Dedifferentiated amniotic fluid mesenchymal stem cell (primary cell): ENCODE data around the gene GRM2.
A peak's percentile ranks its signal among the peaks of the same experiment; 100 is the strongest.

Experiments
- DNase-seq: peaks from one replicate; pipeline ENCODE4 v3.0.0-alpha.2; 2016; ENCODE audit errors: extremely low spot score

Gene GRM2

GRCh38 chr3:51706788-51707731, at the start of gene GRM2:
Gene GRM2 (plus strand): TSS chr3:51707068. CDS start chr3:51708984, 1,916 bp downstream.
- DNase-seq, result peak; percentile 54

- no peak for DNase-seq
These were observed 49.6 kb upstream of the GRM2 start for GRCh38 chr3:51657234-51657633.

GRCh38 chr3:51659942-51660341, 46.9 kb upstream of the GRM2 start:
- no peak for DNase-seq

DNA sequence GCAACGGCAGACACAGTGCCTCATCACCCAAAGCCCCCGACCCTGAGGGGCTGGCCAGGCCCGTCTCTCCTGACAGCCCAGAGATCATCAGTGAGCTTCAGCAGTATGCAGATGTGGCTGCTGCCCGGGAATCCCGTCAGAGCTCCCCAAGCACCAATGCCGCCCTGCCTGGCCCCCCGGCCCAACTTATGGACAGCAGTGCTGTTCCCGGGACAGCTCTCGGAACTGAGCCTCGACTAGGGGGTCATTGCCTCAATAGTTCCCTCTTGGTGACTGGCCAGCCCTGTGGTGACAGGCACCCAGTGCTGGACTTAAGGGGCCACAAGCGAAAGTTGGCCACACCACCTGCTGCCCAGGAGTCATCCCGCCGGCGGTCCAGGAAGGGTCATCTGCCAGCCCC, 44.4 kb upstream of the GRM2 start:
- DNase-seq, result no peak

- no peak for DNase-seq
These were observed 38.1 kb upstream of the GRM2 start for GRCh38 chr3:51668756-51669155.

- DNase-seq, result peak; percentile 73
These were observed 37.4 kb upstream of the GRM2 start for GRCh38 chr3:51669241-51670052.

DNA sequence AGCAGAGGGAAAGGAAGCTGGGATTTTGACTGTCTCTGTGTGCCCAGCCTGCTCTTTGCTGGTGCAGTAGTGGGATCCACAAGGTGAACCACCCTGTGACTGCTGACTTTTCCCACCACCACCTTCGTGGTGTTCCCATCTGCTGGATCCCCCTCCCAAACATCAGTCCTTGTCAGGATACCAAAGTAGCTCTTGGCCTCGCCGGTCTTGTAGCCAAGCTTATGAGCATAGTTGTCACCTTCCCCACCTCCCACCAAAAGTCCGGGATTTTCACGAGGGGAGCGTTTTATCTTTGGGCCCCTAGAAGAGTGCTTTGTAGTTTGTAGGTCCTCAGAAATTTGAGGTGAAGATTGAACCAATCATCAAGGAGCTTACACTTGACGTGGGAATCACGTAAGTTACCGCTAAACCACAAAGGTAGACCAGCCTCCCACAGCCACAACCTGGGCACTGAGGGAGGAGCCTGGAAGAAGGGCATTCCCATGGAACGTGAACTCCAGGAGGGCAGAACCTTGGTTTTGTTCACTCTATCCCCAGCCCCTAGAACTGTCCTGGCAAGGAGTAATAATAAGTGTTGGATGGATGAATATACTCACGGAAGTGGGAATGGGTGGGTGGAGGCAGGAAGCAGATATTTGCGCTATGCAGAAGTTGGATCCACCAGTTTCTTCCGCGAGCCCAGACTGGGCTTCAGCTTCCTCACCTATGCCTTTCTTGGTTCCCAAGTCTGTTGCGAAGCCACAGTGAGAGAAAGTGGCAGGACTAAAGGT, 36.6 kb upstream of the GRM2 start:
- DNase-seq, result no peak

DNA sequence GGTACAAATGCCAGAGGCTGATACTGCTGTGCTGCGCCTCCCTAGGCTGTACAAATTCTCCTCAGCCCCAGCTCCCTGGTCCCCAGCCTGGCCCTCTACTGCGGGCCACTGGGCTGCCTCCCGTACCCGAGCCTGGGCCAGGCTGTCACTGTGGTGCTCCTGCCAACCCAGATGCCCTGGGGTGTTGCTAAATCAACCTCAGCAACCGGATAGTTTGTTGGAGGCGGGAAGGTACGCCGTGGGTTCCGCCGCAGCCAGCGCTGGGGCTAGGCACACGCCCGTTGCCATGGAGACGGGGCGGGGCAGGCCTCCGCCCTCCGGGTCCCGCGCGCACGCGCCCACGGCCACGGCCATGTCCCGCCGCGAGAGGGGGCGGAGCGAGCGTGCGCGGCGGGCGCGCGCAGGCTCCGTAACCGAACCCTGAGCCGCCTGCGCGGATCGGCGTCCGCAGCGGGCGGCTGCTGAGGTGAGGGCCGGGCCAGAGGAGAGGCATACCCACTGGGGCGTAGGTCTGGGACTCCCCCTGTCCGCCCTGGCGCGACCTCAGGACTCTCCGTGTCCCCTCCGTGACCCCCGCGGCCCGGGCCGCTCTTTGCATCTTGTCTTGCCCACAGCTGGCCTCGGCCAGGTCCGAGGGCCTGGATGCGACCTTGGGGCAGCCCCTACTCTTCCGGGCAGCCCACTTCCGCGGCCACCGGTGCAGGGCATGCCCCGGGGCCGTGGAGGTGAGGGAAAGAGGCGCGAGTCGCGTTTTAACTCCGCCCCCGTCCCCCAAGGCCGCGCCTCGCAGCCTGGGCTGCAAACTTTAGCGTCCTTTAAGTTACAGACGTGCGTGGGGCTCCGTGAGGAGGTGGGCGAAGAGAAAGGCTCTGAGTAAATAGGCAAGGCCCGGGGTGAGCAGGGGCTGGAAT, 35.8 kb upstream of the GRM2 start, which contains the start of gene TEX264:
Gene TEX264 (plus strand): TSS at position 430 of the 911 bp plus-strand sequence. CDS start 3,053 bp downstream, outside the sequence.
- DNase-seq, result peak; percentile 75

DNA sequence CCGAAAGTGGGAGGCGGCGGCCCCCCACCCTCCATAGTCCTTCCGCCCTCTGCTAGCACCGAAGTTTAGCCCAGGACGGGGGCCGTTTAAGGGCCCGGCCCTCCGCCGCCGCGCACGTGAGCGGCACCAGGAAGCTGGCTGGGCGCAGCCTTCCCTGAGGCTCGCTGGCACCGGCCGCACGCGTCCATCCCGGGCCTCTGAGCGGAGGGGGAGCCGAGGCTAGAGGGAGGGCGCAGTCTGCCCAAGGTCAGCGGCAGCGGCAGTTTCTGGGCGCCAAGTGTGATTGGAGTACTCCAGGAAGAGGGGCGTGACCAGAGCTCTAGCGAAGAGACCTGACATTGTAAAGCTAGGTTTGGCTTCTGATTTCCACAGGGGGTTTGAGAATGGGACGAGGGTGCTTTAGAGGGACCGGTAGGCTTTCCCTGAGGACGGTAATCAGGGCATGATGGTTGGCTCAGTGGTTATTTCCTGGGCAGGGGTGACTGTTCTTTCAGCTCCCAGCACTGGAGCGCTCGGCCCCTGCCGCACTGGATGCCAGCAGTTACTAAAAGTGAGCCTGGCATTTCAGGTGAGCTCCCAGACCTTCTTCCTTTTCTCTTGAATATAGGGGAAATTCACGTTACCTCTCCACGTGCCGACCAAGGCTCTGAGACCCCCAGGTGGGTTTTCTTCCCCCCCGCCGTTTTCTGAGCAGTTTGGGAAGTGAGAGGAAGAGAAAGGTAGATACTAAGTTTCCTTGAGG, 35.0 kb upstream of the GRM2 start:
- DNase-seq, result peak; percentile 33

DNA sequence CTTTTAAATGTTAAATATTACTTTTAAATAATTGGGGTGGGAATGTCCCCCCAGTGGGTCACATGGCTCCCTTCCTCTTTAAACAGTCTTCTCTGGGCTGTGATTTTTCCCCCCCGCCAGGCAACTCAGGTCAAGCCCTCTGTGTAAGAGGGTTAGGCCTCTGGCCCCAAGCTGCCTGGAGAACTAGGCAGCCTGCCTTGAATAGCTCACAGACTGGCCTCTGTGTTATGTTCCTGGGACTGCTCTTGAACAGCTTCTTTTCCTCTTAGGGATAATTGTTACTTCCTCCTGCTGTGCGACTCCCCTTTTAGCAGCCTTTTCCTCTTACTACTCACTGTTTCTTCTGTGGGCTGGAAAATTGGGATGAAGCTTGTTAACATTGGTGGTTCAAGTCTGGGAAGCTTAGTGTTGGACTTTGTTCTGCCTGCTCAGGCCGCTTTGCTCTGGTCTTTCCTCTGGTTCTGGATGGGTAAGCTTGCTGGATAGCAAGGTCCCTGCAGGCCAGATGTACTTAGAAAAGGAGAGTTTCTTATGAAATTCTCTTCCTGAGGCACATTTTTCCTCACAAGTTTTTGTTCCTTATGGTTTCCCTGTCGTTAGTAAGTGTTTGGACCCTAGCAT, 33.6 kb upstream of the GRM2 start:
- no peak for DNase-seq

DNA sequence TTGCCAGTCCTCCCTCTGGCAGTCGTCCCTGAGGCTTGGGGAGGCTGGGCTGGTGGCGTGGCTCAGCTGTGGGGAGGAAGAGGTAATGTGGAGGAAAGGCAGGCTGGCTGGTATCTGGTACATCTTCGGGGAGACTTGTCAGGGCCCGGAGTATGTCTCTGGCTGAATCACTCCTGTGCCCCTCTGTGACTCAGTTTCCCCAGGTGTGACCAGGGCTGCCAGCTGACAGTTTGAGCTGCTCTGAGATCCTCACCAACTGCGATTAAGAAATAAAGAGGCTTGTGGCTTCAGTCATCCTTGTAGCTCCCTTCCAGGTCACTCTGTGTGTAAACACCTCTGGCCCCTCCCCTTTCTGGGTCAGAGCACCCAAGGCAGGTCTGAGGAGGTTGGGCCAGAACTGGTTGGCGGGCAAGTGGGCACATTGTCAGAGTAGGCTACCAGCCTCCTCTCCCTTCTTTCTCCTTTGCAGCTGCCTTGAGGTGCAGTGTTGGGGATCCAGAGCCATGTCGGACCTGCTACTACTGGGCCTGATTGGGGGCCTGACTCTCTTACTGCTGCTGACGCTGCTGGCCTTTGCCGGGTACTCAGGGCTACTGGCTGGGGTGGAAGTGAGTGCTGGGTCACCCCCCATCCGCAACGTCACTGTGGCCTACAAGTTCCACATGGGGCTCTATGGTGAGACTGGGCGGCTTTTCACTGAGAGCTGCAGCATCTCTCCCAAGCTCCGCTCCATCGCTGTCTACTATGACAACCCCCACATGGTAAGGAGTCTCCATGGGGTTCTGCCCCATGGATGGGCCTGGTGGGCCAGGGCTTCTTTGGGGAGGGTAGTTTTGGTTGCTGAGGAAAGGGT, 32.8 kb upstream of the GRM2 start:
- no peak for DNase-seq

GRCh38 chr3:51675201-51675611, 31.7 kb upstream of the GRM2 start:
- DNase-seq, result peak; percentile 23

GRCh38 chr3:51676102-51676640, 30.7 kb upstream of the GRM2 start:
- no peak for DNase-seq

DNA sequence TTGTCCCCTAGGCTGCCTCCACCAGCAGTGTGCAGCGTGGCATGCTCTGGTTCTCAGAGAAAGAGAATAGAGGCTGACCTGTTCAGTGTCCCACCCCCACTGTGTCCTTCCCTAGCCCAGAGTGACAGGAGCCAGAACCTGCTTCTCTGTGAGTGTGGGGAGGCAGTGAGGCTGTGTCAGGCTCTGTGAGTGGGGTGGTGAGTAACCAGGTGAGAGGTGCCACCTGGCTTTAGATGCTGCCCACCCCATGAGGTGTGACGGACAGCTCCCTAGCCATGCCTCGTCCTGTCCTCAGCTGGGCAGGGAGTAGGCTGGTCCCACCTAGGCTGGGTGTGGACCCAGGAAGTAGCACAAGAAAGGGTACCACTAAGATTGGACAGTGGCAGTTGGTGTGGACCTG, 29.5 kb upstream of the GRM2 start:
- DNase-seq, result no peak

DNA sequence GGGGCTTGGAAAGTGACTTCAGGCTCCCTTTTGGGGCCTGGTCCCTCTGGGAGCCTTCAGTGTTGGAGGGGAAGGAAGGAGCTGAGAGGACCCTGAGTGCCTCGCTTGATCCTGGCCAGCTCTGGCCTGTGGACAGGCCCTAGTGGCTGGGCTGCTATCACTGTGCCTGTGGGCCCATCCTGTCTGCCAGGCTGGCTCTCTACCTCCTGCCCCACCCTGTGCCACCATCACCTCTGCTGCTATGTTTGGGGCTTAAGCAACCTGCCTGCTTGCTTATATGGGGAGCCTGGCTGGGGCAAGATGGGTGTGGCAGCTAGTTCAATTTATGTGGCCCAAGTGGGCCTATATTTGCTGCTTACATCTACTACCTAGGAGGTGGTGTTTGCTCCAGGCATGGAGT, 28.7 kb upstream of the GRM2 start:
- DNase-seq, result no peak

DNA sequence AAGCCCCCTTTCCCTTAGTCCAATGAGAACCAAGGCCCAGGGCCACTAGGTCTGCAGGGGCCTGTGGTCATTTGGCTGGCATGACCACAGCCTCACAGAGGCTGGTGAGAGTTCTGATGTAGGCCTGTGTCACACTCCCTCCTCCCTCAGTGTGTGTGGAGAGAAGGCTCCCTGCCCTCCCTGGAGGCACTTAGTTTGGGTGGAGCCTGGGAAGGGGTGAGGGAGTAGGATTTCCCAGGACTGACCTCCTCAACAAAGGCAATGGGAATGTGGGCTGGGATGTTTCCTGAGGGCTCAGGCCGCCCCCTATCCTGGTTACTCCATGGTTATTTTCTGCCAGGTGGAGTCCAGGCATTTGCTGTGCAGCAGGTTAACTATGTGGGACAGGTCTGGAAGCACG, 28.2 kb upstream of the GRM2 start:
- no peak for DNase-seq

DNA sequence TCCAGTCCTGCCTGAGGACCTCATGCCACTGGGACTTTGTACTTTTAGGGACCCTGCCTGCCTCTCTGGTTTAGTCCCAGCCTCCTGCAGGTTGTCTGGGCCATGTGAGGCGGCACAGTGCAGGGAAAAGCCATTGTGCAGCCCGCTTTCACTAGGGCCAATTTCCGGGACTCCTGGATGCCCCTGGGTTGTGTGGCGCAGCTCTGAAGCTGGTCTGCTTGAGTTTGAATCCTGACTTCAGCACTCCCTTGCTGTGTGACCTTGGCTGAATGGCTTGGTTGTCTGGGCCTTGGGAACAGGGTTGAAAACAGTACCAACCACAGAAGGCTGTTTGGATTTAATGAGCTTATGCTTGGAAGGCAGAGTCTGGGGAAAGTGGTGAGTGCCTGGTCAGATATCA, 27.6 kb upstream of the GRM2 start:
- no peak for DNase-seq

GRCh38 chr3:51679777-51680176, 27.1 kb upstream of the GRM2 start:
- DNase-seq, result no peak
